Measurements from ENCODE around the gene PEAK1. TPM values are rescaled to one million over a fixed set of nuclear protein-coding genes. Genes with fewer than 3 reads are reported as not detected.

The PEAK1 gene
- total RNA-seq, 1 experiment from 2014 or later, result 18.4 TPM

- Histone ChIP-seq H3K9me3 (peaks cover 9% of the 10 kb centered on the region; the same call in 1 of the 2 replicates), H3K4me3 (ENCODE audit: low read depth, low read length) (no peak overlapping the region), H3K4me1 (no peaks in the 10 kb centered on the region), H3K27me3 (replicated peaks; ENCODE audit: control insufficient read depth, insufficient read depth, low read length) (no peaks in the 10 kb centered on the region), H3K36me3 (ENCODE audit: control insufficient read depth, insufficient read depth, low read length) (no peaks in the 10 kb centered on the region)
- ChIA-PET CTCF (no interaction called here), POLR2A (no interaction called here)
- DNase-seq, result no peak
- Mint-ChIP-seq H3K4me3 (ENCODE audit: unreplicated experiment) (no peak overlapping the region), H3K4me1 (ENCODE audit: low read depth, unreplicated experiment) (no peaks in the 10 kb centered on the region), H3K27ac (ENCODE audit: unreplicated experiment) (no peak overlapping the region), H3K36me3 (ENCODE audit: insufficient read depth, unreplicated experiment) (peaks cover 14% of the 10 kb centered on the region), H3K27me3 (ENCODE audit: insufficient read depth, unreplicated experiment) (no peaks in the 10 kb centered on the region), H3K9me3 (ENCODE audit: unreplicated experiment) (peaks cover 5% of the 10 kb centered on the region)
- BruUV-seq (replicated peaks), result no TSS peak
- TF ChIP-seq CTCF (IDR thresholded peaks at IDR 0.05; ENCODE audit: insufficient read depth in 1 of 2, low read depth in 1 of 2, low read length in 1 of 2, severe bottlenecking in 1 of 2, unreplicated experiment in 1 of 2), result no peak
- intact Hi-C loops (cut with micrococcal nuclease; ENCODE audit: unreplicated experiment), result no loop called here
These were observed 179.9 kb downstream of the PEAK1 start for GRCh38 chr15:77239882-77240608.

GRCh38 chr15:77235566-77235965, 184.3 kb downstream of the PEAK1 start:
- Mint-ChIP-seq H3K36me3 (ENCODE audit: insufficient read depth, unreplicated experiment) (peaks cover 14% of the 10 kb centered on the region), H3K4me3 (ENCODE audit: unreplicated experiment) (no peak overlapping the region), H3K27me3 (ENCODE audit: insufficient read depth, unreplicated experiment) (no peaks in the 10 kb centered on the region), H3K9me3 (ENCODE audit: unreplicated experiment) (peaks cover 10% of the 10 kb centered on the region), H3K27ac (ENCODE audit: unreplicated experiment) (no peak overlapping the region), H3K4me1 (ENCODE audit: low read depth, unreplicated experiment) (no peaks in the 10 kb centered on the region)
- intact Hi-C loops (cut with micrococcal nuclease; ENCODE audit: unreplicated experiment), result no loop called here
- Histone ChIP-seq H3K9me3 (peaks cover 9% of the 10 kb centered on the region; the same call in 1 of the 2 replicates), H3K36me3 (ENCODE audit: control insufficient read depth, insufficient read depth, low read length) (no peaks in the 10 kb centered on the region), H3K27me3 (replicated peaks; ENCODE audit: control insufficient read depth, insufficient read depth, low read length) (no peaks in the 10 kb centered on the region), H3K4me3 (ENCODE audit: low read depth, low read length) (no peak overlapping the region), H3K4me1 (no peaks in the 10 kb centered on the region)
- no peak for DNase-seq
- no TSS peak for BruUV-seq (replicated peaks)
- CTCF ChIA-PET, result no interaction called here
- no peak for TF ChIP-seq CTCF (IDR thresholded peaks at IDR 0.05; ENCODE audit: insufficient read depth in 1 of 2, low read depth in 1 of 2, low read length in 1 of 2, severe bottlenecking in 1 of 2, unreplicated experiment in 1 of 2)
- POLR2A ChIA-PET, result no interaction called here

- ChIA-PET CTCF (no interaction called here), POLR2A (no interaction called here)
- Mint-ChIP-seq H3K27ac (ENCODE audit: unreplicated experiment) (no peak overlapping the region), H3K36me3 (ENCODE audit: insufficient read depth, unreplicated experiment) (no peaks in the 10 kb centered on the region), H3K4me1 (ENCODE audit: low read depth, unreplicated experiment) (peaks cover 21% of the 10 kb centered on the region), H3K9me3 (ENCODE audit: unreplicated experiment) (no peaks in the 10 kb centered on the region), H3K27me3 (ENCODE audit: insufficient read depth, unreplicated experiment) (no peaks in the 10 kb centered on the region), H3K4me3 (ENCODE audit: unreplicated experiment) (no peak overlapping the region)
- Histone ChIP-seq H3K4me3 (ENCODE audit: low read depth, low read length) (no peak overlapping the region), H3K36me3 (ENCODE audit: control insufficient read depth, insufficient read depth, low read length) (no peaks in the 10 kb centered on the region), H3K27me3 (replicated peaks; ENCODE audit: control insufficient read depth, insufficient read depth, low read length) (no peaks in the 10 kb centered on the region), H3K9me3 (no peaks in the 10 kb centered on the region), H3K4me1 (peaks cover 14% of the 10 kb centered on the region)
- no TSS peak for BruUV-seq (replicated peaks)
- no peak for DNase-seq
- TF ChIP-seq CTCF (IDR thresholded peaks at IDR 0.05; ENCODE audit: insufficient read depth in 1 of 2, low read depth in 1 of 2, low read length in 1 of 2, severe bottlenecking in 1 of 2, unreplicated experiment in 1 of 2), result no peak
- intact Hi-C loops (cut with micrococcal nuclease; ENCODE audit: unreplicated experiment), result no loop called here
These were observed 191.1 kb downstream of the PEAK1 start for GRCh38 chr15:77228828-77229227.
